IPS DF 4.7 (cell line): ENCODE results near the gene SPTBN4.
"Not testable (repeated sequence)": the region's sequence is repeated elsewhere in the genome, so short reads cannot be mapped to it uniquely, and the experiment has no call there.

Experiments used
- DNase-seq: peaks from one replicate; pipeline ENCODE4 v3.0.0-alpha.2; 2013; ENCODE audit warnings: low spot score; ENCODE audit errors: extremely low read depth

The SPTBN4 gene

GRCh38 chr19:40464059-40465024, 2.5 kb upstream of the SPTBN4 start:
- DNase-seq, result no peak

GRCh38 chr19:40465025-40465556, 1.7 kb upstream of the SPTBN4 start:
- no peak for DNase-seq

GRCh38 chr19:40465557-40466218, 1.1 kb upstream of the SPTBN4 start, which contains the start of gene BLVRB:
Gene BLVRB, minus strand, starts transcription at chr19:40465745. Its CDS starts 57 bp downstream, at chr19:40465688.
- DNase-seq, result no peak

GRCh38 chr19:40466219-40466984, 399 bp upstream of the SPTBN4 start:
- no peak for DNase-seq

GRCh38 chr19:40469011-40469410, 2.2 kb downstream of the SPTBN4 start:
- no peak for DNase-seq

GRCh38 chr19:40471111-40471510, 4.3 kb downstream of the SPTBN4 start:
- DNase-seq, result no peak

- DNase-seq, result no peak
Observed at GRCh38 chr19:40472516-40472915, 5.7 kb downstream of the SPTBN4 start.

GRCh38 chr19:40474737-40475136, 7.9 kb downstream of the SPTBN4 start:
- DNase-seq, result no peak

GRCh38 chr19:40475878-40476644, 9.3 kb downstream of the SPTBN4 start:
- not testable (repeated sequence) for DNase-seq

GRCh38 chr19:40486017-40486416, 19.2 kb downstream of the SPTBN4 start:
- DNase-seq, result no peak

- no peak for DNase-seq
Observed at GRCh38 chr19:40489882-40490230, 23.1 kb downstream of the SPTBN4 start.

- no peak for DNase-seq
Observed at GRCh38 chr19:40492274-40492673, 25.5 kb downstream of the SPTBN4 start.

GRCh38 chr19:40493778-40494177, 27.0 kb downstream of the SPTBN4 start:
- no peak for DNase-seq

- no peak for DNase-seq
Observed at GRCh38 chr19:40494191-40494838, 27.5 kb downstream of the SPTBN4 start.

GRCh38 chr19:40497214-40497613, 30.4 kb downstream of the SPTBN4 start:
- no peak for DNase-seq

GRCh38 chr19:40499320-40499719, 32.5 kb downstream of the SPTBN4 start:
- no peak for DNase-seq

GRCh38 chr19:40500678-40501530, 34.1 kb downstream of the SPTBN4 start:
- not testable (repeated sequence) for DNase-seq

GRCh38 chr19:40501599-40501998, 34.8 kb downstream of the SPTBN4 start:
- no peak for DNase-seq

GRCh38 chr19:40502081-40502480, 35.3 kb downstream of the SPTBN4 start:
- DNase-seq, result no peak
